Fibroblast of skin of left quadriceps (primary cell): Measurements from ENCODE around the gene METTL26.

Experiments
- DNase-seq, 2 experiments: peaks; one replicate each; pipeline ENCODE4 v3.0.0-alpha.2; 2013; ENCODE audit warnings: low read depth in 2 of 2

METTL26 gene

DNA sequence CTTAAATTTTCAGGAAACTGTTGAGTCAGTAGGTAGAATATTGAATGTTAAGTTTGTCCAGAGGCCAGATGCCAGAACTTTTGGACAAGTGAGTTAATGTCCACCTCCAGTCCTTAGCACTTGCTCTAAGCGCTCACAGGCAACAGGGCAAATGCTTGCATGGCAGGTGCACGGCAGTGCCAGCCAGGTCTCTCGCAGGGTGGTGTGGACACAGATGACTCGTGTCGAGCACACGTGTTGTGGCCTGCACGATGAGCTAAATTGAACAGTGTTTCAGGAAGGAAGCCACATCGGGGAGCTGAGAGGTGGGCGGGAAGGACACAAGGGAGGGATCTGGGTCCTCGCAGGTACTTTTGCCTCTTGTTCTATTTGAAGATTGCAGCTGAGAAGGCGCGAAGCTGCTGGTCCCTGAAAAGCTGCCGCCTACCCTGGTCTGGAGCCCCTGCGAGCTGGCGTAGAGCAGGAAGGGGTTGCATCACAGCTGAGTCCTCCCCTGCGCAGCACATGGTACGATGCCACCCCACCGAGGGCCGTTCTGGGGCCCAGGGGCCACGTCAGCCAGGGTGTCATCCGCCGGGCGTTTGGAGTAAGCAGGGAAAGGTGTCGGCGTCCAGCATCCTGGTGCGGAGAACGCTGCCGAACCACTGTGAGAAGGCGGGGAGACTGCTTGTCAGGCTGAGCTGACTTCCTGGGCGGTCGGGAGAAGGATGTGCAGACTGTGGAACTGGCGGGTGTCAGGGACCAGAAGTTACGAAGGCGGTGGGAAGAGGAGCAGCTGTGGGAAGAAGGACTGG lies 40.0 kb downstream of the METTL26 start:
- DNase-seq, result no peak

GRCh38 chr16:595094-595528 lies 41.0 kb downstream of the METTL26 start:
- DNase-seq, result no peak

DNA sequence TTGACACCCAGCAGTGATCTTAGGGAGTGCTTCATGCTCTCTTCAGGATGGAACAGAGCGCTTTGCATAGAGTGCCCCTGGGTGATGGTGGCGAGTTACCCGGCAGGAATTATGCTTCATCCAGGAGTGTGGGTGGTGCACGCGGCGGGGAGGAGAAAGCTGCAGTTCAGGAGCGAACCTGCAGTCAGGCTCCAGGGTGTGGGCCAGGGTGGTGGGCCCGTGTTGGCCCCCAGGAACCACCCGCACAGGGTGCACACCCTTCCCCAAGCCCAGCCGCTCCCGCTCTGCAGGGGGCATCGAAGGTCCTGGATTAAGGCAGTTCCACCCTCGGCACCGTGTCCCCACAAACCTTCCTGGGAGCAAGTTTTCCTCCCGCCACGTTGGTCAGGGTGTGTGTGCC lies 42.3 kb downstream of the METTL26 start:
- no peak for DNase-seq

DNA sequence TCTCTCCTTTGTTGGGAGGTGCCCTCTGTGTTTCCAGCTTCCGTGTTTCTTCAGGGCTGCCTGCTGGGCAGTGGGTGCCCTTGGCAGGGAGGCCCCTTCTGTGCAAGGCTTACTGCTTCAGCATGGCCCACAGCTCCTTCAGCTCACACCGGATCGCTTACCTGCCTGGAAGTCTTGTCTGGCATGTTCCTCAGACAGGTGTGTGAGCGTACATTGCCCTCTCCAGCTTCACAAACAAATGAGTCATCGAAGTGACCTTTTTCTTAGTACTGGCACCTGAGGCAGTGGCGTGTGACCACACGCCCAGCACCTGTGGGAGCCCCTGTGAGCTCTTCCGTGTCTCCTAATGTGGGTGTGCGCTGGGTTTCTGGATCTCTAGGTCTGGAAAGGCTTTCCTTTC lies 42.7 kb downstream of the METTL26 start:
- DNase-seq, result no peak

GRCh38 chr16:592518-593306 lies 43.4 kb downstream of the METTL26 start:
- DNase-seq, result no peak

DNA sequence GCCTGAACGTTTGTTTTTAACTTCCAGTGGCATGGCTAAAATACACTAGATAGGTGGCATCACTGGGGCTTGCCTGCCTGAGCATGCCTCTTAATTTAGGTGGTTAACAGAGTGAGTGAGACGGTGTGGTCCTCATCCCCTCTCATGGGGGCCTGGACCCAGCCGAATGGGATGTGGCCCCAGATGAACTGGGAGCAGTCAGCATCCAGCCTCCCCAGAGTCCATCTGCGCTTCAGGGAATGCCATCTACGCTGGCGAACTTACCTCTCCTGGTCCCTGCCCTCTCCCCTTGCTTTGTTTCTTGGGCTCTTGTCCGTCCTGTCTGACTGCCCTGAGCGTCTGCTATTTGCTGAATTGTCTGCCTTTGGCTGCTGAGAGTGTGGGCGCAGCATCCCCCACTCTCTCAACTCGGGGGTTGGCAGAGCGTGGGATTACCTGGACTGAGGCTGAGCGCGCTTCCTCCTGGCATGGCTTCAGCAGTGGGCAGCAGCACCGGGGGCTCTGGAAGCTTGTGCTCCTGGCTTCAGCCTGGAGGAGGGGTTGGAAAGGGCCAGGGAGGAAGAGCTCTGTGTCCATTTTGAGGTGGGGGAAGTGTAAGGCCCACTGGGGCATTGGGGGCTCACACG lies 44.1 kb downstream of the METTL26 start:
- no peak for DNase-seq

DNA sequence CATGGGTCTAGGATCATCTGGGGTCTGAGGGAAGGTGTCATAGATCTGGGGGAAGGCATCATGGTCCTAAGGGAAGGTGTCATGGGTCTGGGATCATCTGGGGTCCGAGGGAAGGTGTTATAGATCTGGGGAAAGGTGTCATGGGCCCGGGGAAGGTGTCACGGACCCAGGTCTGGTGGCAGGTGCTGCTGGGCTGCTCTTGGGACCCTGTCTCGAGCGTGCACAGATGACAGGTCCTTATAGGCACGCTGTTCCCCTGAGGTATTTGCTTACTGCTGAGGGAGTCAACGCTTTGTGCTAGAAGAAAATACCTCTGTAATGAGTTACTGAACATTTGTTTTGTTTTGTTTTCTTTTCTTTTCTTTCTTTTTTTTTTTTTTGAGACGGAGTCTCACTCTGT lies 44.9 kb downstream of the METTL26 start:
- no peak for DNase-seq

- DNase-seq, result no peak
Observed at GRCh38 chr16:590815-591200, 45.3 kb downstream of the METTL26 start.

- no peak for DNase-seq
Observed at GRCh38 chr16:590188-590814, 45.8 kb downstream of the METTL26 start.

GRCh38 chr16:589658-590187 lies 46.4 kb downstream of the METTL26 start, which contains the start of gene RAB40C:
TSS of gene RAB40C (plus strand) at chr16:590066. CDS start at chr16:590292, 226 bp downstream.
- peak; percentile 94 for DNase-seq

- DNase-seq, result peak; percentile 89 to 90
Observed at GRCh38 chr16:588889-589657, 47.0 kb downstream of the METTL26 start.

DNA sequence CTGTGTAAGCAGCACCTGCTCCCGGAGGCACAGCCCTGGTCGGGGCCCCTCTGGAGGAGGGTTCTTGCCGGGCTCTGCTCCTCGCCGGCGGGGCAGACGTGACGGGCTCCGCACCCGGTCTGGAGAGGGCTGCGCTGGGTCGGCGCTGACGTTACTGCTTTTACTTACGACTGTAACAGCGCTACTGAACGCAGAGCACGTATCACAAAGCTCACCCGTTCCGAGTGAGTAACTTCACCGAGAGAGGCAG lies 47.5 kb downstream of the METTL26 start:
- DNase-seq, result no peak

DNA sequence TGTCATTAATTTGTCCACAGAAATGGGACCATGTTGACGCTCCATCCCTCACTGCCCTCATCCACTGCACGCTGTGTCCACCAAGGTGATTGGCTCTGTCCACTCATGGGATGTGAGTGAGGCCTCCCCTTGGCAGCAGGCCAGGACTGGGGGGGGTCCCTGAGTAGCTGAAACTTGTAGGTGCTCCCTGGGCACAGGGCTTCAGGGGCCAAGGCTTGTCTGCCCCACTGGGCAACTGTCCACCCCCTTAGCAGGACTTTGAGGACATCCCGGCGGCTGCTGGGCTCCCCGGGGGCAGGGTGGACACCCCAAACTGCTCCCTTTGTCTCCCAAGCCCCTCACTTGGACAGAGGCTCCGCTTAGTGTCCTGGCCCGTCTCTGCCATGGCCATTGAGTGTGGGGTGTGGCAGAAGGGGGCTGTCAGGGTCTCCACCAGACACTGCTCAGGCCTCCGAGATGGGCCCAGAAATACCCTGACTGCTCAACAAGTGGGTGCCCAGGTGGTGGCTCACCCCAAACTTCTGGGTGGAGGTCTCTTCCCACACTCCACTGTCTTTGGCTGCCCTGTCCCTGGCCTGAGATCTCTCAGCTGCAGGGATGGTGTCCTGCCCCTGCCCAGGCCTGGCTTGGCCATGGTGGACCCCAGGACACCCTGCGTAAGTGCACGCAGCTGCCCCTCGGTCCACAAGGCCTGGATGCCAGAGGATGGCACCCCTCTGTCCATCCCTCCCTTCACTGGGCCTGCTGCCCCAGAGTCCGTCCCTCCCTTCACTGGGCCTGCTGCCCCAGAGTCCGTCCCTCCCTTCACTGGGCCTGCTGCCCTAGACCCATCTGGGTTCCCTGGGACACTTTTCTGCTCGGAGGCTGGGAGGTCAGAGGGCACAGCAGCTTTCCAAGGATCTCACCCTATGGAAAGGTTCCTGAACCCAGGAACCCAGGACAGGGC lies 49.2 kb downstream of the METTL26 start:
- no peak for DNase-seq

DNA sequence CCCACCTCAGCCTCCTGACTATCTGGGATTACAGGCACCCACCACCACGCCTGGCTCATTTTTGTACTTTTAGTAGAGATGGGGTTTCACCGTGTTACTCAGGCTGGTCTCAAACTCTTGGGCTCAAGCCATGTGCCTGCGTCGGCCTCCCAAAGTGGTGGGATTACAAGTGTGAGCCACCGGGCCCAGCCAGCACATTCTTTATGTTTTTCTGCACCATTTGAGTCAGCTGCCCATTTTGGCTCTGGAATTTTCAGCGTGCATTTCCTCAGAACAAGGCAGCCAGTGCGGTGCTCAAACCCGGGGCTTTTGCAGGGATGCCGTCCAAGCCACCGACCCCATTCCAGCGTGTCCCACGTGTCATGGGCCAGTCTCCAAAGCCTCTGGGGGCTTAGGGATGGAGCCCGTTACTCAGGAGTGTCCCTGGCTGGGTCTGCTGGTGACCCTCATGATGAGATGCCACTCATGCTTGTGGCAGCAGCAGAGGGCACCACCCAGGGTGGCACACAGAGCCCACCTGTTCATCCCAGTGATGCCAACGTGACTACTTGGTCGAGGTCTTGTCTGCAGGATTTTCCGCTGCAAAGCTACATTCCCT lies 50.0 kb downstream of the METTL26 start:
- no peak for DNase-seq

DNA sequence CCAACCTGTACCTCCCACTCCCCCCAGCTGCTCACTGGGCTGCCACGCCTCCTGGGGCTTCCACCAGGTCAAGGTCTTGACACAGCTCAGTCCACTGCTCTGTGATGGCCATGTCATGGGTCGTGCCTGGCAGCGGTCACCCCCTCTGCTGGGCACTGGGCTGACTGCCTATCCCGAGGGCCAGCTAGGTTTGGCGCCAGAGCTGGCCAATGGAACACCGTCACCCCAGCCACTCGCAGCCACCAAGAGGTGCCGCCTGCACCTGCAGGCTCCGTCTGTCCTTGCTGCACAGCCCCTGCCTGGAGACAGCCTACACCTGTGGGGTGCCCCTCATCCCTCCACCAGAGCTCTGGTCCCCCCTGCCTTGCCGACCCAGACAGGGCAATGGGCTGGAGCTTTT lies 50.8 kb downstream of the METTL26 start:
- DNase-seq, result no peak
